ENCODE data around the gene CD300LB. TPM values are rescaled to one million over a fixed set of nuclear protein-coding genes. Genes with fewer than 3 reads are reported as not detected.
"Not testable (repeated sequence)": the region's sequence is repeated elsewhere in the genome, so short reads cannot be mapped to it uniquely, and the experiment has no call there.

The CD300LB gene
- total and polyA plus RNA-seq, 4 donors, result 1.1 to 1.6 (median 1.3) TPM; not detected in 1

DNA sequence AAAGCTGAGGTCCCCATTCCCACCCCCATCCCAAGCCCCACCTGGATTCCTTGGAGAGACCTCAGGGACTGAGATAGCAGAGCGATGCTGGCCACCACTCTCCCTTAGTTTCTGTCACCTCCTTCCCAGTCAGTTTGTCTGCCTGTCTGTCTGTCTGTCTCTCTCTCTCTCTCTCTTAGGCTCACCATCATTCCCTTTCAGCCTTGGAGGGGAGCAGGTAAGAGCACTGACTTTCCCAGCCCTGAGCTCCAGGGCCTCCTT is 5.9 kb downstream of the CD300LB start:
- ATAC-seq (ENCODE audit: low FRiP score) (no peak), DNase-seq (no peak)
- no peaks in the 10 kb centered on the region for H3K36me3 ChIP-seq (ENCODE audit: control insufficient read depth in 1 of 2, insufficient read depth in 2 of 2, low read length in 1 of 2)
- H3K27me3 ChIP-seq (ENCODE audit: control insufficient read depth in 1 of 2, insufficient read depth in 2 of 2, low read length in 1 of 2), result no peaks in the 10 kb centered on the region
- 88 to 92% methylated on average over 1 of the region's 1 CpG for WGBS, 2 donors
- intact Hi-C loops (cut with DNase I), result no loop called here
- no peak overlapping the region for H3K27ac ChIP-seq (ENCODE audit: low read depth in 1 of 2, low read length in 2 of 2)
- no peak overlapping the region for H3K4me3 ChIP-seq (ENCODE audit: low read length in 2 of 2)
- H3K9me3 ChIP-seq (ENCODE audit: control insufficient read depth, low read length), result peaks cover 8% of the 10 kb centered on the region
- H3K4me1 ChIP-seq (ENCODE audit: control insufficient read depth in 1 of 2, insufficient read depth in 2 of 2, low read length in 2 of 2), result no peaks in the 10 kb centered on the region

- no peak for ATAC-seq (ENCODE audit: low FRiP score)
- Histone ChIP-seq H3K9me3 (ENCODE audit: control insufficient read depth, low read length) (peaks cover 8% of the 10 kb centered on the region), H3K27me3 (ENCODE audit: control insufficient read depth in 1 of 2, insufficient read depth in 2 of 2, low read length in 1 of 2) (no peaks in the 10 kb centered on the region), H3K36me3 (ENCODE audit: control insufficient read depth in 1 of 2, insufficient read depth in 2 of 2, low read length in 1 of 2) (no peaks in the 10 kb centered on the region), H3K4me1 (ENCODE audit: control insufficient read depth in 1 of 2, insufficient read depth in 2 of 2, low read length in 2 of 2) (no peaks in the 10 kb centered on the region), H3K4me3 (ENCODE audit: low read length in 2 of 2) (no peak overlapping the region), H3K27ac (ENCODE audit: low read depth in 1 of 2, low read length in 2 of 2) (no peak overlapping the region)
- 78 to 80% methylated on average over 11 of the region's 11 CpGs for WGBS, 2 donors
- intact Hi-C loops (cut with DNase I), result no loop called here
- peak in 1 of 2 donors; percentile 24 for DNase-seq
These were observed 6.4 kb downstream of the CD300LB start for GRCh38 chr17:74524653-74525464.

DNA sequence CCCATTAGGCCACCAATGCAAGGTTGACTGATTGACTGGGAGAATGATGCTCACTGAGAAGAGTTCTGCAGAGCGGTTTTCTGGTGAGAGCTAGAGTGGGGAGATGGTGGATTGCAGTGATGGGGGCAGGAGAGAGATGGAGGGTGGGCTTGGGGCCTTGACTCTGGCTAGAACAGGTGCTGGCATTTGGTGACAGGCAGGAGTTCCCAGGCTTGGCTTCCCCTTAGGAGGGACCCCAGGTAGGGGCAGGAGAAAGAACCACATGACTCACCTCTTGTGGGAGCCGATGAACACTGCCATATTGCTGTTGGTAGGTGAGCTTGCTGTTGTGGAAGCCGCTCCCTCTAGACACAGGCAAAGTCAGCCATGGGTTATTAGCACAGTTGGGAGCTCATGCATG is 8.0 kb downstream of the CD300LB start:
- ATAC-seq (ENCODE audit: low FRiP score), result no peak
- Histone ChIP-seq H3K9me3 (ENCODE audit: control insufficient read depth, low read length) (peaks cover 8% of the 10 kb centered on the region), H3K27me3 (ENCODE audit: control insufficient read depth in 1 of 2, insufficient read depth in 2 of 2, low read length in 1 of 2) (no peaks in the 10 kb centered on the region), H3K36me3 (ENCODE audit: control insufficient read depth in 1 of 2, insufficient read depth in 2 of 2, low read length in 1 of 2) (no peaks in the 10 kb centered on the region), H3K4me1 (ENCODE audit: control insufficient read depth in 1 of 2, insufficient read depth in 2 of 2, low read length in 2 of 2) (no peaks in the 10 kb centered on the region), H3K4me3 (ENCODE audit: low read length in 2 of 2) (no peak overlapping the region), H3K27ac (ENCODE audit: low read depth in 1 of 2, low read length in 2 of 2) (no peak overlapping the region)
- WGBS, 2 donors, result 80 to 89% methylated on average over 3 of the region's 3 CpGs
- no peak for DNase-seq
- intact Hi-C loops (cut with DNase I), result no loop called here

DNA sequence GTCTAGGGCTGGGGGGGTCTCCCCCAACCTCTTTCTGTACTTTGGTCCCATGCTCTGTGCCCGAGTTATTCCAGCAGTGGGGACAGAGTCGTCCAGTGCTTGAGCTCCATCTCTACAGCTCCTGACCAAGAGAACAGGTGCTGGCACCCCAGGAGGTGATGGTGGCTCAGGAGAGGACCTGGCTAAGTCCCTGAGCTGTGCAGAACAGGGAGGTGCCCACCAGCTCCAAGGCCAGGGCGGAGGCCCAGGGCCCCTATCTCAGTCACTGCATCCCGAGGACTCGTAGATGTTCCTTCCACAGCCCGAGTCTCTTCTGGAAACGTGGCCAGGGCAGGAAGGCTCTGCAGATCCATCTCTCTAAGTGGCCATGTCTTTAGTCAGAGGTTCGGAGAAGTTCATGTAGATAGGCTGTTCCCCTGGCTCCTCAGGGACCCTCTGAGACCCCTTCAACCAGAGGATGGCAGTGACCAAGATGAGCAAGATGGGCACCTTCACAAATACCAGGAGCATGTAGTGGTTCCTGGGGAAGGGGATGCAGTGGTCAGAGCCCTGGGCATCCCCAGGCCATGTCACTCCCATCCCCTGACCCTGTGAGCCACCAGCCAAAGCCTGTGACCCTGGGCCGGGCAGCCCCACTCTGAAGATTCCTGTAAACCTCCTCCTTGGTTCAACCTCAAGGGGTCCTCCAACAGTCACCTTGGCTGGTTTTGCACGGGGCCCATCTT is 8.7 kb downstream of the CD300LB start:
- peaks cover 8% of the 10 kb centered on the region for H3K9me3 ChIP-seq (ENCODE audit: control insufficient read depth, low read length)
- intact Hi-C loops (cut with DNase I), result no loop called here
- H3K4me3 ChIP-seq (ENCODE audit: low read length in 2 of 2), result no peak overlapping the region
- H3K27ac ChIP-seq (ENCODE audit: low read depth in 1 of 2, low read length in 2 of 2), result no peak overlapping the region
- H3K4me1 ChIP-seq (ENCODE audit: control insufficient read depth in 1 of 2, insufficient read depth in 2 of 2, low read length in 2 of 2), result no peaks in the 10 kb centered on the region
- no peak for DNase-seq
- no peaks in the 10 kb centered on the region for H3K27me3 ChIP-seq (ENCODE audit: control insufficient read depth in 1 of 2, insufficient read depth in 2 of 2, low read length in 1 of 2)
- ATAC-seq (ENCODE audit: low FRiP score), result no peak
- 82 to 86% methylated on average over 10 of the region's 10 CpGs for WGBS, 2 donors
- no peaks in the 10 kb centered on the region for H3K36me3 ChIP-seq (ENCODE audit: control insufficient read depth in 1 of 2, insufficient read depth in 2 of 2, low read length in 1 of 2)

- H3K4me3 ChIP-seq (ENCODE audit: low read length in 2 of 2), result no peak overlapping the region
- H3K27me3 ChIP-seq (ENCODE audit: control insufficient read depth in 1 of 2, insufficient read depth in 2 of 2, low read length in 1 of 2), result no peaks in the 10 kb centered on the region
- peaks cover 8% of the 10 kb centered on the region for H3K9me3 ChIP-seq (ENCODE audit: control insufficient read depth, low read length)
- no peaks in the 10 kb centered on the region for H3K4me1 ChIP-seq (ENCODE audit: control insufficient read depth in 1 of 2, insufficient read depth in 2 of 2, low read length in 2 of 2)
- DNase-seq, result no peak
- WGBS, 2 donors, result 83 to 89% methylated on average over 8 to 9 of the region's 9 CpGs
- ATAC-seq (ENCODE audit: low FRiP score), result peak; percentile 28
- intact Hi-C loops (cut with DNase I), result no loop called here
- no peak overlapping the region for H3K27ac ChIP-seq (ENCODE audit: low read depth in 1 of 2, low read length in 2 of 2)
- no peaks in the 10 kb centered on the region for H3K36me3 ChIP-seq (ENCODE audit: control insufficient read depth in 1 of 2, insufficient read depth in 2 of 2, low read length in 1 of 2)
These were observed 9.5 kb downstream of the CD300LB start for GRCh38 chr17:74521701-74522201.

GRCh38 chr17:74520790-74521480 is 10.3 kb downstream of the CD300LB start:
- peak; percentile 52 for ATAC-seq (ENCODE audit: low FRiP score)
- Histone ChIP-seq H3K27ac (ENCODE audit: low read depth in 1 of 2, low read length in 2 of 2) (no peak overlapping the region), H3K4me1 (ENCODE audit: control insufficient read depth in 1 of 2, insufficient read depth in 2 of 2, low read length in 2 of 2) (no peaks in the 10 kb centered on the region), H3K4me3 (ENCODE audit: low read length in 2 of 2) (no peak overlapping the region), H3K27me3 (ENCODE audit: control insufficient read depth in 1 of 2, insufficient read depth in 2 of 2, low read length in 1 of 2) (no peaks in the 10 kb centered on the region), H3K9me3 (ENCODE audit: control insufficient read depth, low read length) (peaks cover 8% of the 10 kb centered on the region), H3K36me3 (ENCODE audit: control insufficient read depth in 1 of 2, insufficient read depth in 2 of 2, low read length in 1 of 2) (no peaks in the 10 kb centered on the region)
- DNase-seq, result no peak
- intact Hi-C loops (cut with DNase I), result no loop called here
- 79 to 83% methylated on average over 21 of the region's 21 CpGs for WGBS, 2 donors

DNA sequence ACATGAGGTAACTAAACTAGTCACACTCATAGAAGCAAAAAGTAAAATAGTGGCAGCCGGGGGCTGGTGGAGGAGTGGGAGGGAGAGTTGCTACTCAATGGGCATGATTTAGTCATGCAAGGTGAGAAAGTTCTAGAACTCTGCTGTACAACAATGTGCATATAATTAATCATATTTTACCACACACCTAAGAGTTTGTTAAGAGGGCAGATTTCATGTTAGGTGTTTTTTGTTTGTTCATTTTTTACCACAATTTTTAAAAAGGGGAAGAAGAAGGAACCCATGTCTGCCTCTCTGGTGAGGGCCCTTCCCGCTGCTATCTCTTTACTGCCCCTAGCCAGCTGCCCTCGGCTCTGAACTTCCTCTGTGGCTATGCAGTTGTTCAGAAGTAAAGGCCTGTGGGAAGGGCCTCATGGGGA is 11.2 kb downstream of the CD300LB start:
- Histone ChIP-seq H3K9me3 (ENCODE audit: control insufficient read depth, low read length) (peaks cover 8% of the 10 kb centered on the region), H3K27me3 (ENCODE audit: control insufficient read depth in 1 of 2, insufficient read depth in 2 of 2, low read length in 1 of 2) (no peaks in the 10 kb centered on the region), H3K27ac (ENCODE audit: low read depth in 1 of 2, low read length in 2 of 2) (no peak overlapping the region), H3K36me3 (ENCODE audit: control insufficient read depth in 1 of 2, insufficient read depth in 2 of 2, low read length in 1 of 2) (no peaks in the 10 kb centered on the region), H3K4me3 (ENCODE audit: low read length in 2 of 2) (no peak overlapping the region), H3K4me1 (ENCODE audit: control insufficient read depth in 1 of 2, insufficient read depth in 2 of 2, low read length in 2 of 2) (no peaks in the 10 kb centered on the region)
- peak in 1 of 2 donors; percentile 78 for DNase-seq
- intact Hi-C loops (cut with DNase I), result no loop called here
- no peak for ATAC-seq (ENCODE audit: low FRiP score)
- 77 to 78% methylated on average over 3 of the region's 3 CpGs for WGBS, 2 donors

- DNase-seq; H3K27me3 ChIP-seq (ENCODE audit: control insufficient read depth in 1 of 2, insufficient read depth in 2 of 2, low read length in 1 of 2); H3K27ac ChIP-seq (ENCODE audit: low read depth in 1 of 2, low read length in 2 of 2); H3K4me1 ChIP-seq (ENCODE audit: control insufficient read depth in 1 of 2, insufficient read depth in 2 of 2, low read length in 2 of 2); intact Hi-C loops (cut with DNase I); H3K9me3 ChIP-seq (ENCODE audit: control insufficient read depth, low read length); H3K4me3 ChIP-seq (ENCODE audit: low read length in 2 of 2); ATAC-seq (ENCODE audit: low FRiP score); H3K36me3 ChIP-seq (ENCODE audit: control insufficient read depth in 1 of 2, insufficient read depth in 2 of 2, low read length in 1 of 2): not testable (repeated sequence)
- WGBS, 2 donors, result 73 to 74% methylated on average over 6 of the region's 6 CpGs
These were observed 12.8 kb downstream of the CD300LB start for GRCh38 chr17:74518413-74518981.

Measured in aorta (tissue), 5 donors.